HuH-7.5 (cell line): ENCODE results near the gene LGALS3.

Experiments used
- DNase-seq: peaks from one replicate; pipeline ENCODE4 v3.0.0; 2011; ENCODE audit warnings: low spot score

LGALS3 gene

GRCh38 chr14:55191203-55192053, 62.4 kb downstream of the LGALS3 start, which contains the start of gene DLGAP5:
DLGAP5 (minus strand) TSS chr14:55191585; CDS start chr14:55189179, 2,406 bp downstream.
- DNase-seq: peak; percentile 80

DNA sequence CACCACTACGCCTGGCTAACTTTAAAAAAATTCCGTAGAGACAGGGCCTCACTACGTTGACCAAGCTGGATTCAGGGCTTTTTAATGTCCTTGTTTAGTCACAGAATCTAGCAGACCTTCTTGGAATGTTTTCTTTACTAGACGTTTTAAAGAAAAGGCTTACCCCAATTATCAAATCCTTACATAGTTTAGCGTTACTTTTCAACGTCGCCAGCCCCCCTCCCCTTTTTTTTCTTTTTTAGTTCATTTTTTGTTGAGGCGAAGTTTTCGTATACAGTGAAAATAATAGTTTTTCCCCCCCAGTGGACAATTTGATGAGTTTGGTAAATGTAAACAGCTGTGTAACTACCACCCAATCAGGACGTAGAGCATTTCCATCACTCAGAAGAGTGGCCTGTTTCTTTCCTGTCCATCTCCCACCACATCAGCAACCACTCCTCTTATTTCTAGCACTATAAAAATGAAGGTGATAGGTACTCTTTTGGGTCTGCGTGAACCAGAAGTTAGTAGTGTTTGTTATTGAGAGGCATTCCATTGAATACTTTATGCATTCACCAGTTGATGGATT, 63.1 kb downstream of the LGALS3 start:
- DNase-seq: no peak

DNA sequence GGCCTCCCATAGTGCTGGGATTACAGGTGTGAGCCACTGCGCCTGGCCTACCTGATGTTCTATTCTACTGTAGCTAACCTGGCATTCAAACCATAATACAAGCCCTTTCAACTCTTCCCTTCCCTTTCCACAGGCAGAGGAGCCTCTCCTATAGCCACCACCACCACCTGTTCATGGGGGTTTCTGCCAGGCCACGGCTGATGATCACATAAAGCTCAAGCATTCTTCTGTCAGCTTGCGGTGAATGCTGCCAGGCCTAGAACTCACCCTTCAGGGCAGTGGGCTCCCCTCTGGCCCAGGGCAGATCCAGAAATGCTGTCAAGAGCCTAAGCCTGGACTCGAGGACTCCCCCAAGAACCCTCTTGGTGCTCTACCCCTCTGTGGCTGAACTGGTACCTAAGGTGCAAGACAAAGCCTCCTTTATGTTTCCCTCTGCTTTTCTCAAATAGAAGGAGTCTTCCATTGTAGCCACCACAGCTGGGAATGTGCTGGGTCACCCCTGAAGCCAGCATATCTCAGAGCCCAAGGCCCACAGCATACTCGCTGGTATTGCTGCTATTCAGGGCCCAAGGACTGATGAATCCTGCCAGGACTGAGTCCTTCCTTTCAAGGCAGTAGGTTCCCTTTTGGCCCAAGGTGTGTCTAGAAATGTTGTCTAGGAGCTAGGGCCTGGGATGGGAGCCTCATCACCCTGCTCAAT, 65.8 kb downstream of the LGALS3 start:
- no peak for DNase-seq
